ENCODE results near the gene NOTUM. TPM values are rescaled to one million over a fixed set of nuclear protein-coding genes. Genes with fewer than 3 reads are reported as not detected.

Gene NOTUM
- total RNA-seq, 1 donor from 2014 or later, result under 0.01 TPM

GRCh38 chr17:81911277-81911961 lies 49.6 kb downstream of the NOTUM start, which contains the start of gene PCYT2:
TSS of gene PCYT2 (minus strand) at chr17:81911399. CDS start at chr17:81911355, 44 bp downstream.
- DNase-seq (ENCODE audit: low read depth in 2 of 2), result peak; percentile 76 to 87

- DNase-seq (ENCODE audit: low read depth in 2 of 2), result peak in 1 of 2 donors; percentile 31
Observed at GRCh38 chr17:81910840-81911276, 50.1 kb downstream of the NOTUM start.

DNA sequence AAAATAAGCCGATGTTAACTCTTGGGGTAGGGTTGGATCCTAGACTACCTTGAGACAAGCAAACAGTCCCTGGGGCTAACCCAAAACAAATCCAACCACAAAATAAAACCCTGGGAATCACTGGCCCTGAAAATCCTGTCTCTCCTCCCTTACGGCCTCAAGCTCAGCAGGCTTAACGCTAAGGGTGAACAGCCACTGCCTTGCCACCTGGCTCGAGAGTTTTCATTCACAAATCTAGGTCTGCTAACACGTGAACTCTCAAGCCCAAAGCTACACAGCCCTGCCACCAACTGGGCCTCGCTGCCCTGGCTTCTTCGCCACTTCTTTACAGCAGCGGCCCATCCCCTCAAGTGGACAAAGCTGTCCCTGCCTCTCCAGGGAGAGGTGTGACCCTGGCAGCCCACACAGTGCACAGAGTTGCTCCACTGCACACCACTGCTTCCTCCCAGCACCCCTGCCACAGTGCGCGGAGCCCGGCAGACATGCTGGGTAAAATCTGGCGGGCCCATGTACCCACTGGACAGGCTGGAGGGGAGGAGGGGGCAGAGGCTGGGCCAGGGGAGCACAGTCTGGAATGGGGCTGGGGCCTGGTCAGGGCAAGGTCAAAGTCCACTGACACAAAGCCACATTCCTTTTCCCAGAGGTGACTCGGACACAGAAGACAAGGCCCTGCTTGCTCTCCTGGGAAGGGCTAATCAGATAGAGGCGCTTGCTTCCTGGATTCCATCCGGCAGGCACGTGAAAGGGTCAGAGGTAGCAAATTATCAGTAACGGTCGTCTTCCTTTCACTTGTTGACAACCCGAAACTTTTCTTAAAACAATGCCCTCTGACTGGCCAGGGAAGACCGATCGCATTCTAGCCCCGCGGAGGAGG lies 50.8 kb downstream of the NOTUM start:
- peak in 1 of 2 donors; percentile 33 for DNase-seq (ENCODE audit: low read depth in 2 of 2)

GRCh38 chr17:81909231-81909630 lies 51.8 kb downstream of the NOTUM start:
- no peak for DNase-seq (ENCODE audit: low read depth in 2 of 2)

- no peak for DNase-seq (ENCODE audit: low read depth in 2 of 2)
Observed at GRCh38 chr17:81908793-81909192, 52.2 kb downstream of the NOTUM start.

- DNase-seq (ENCODE audit: low read depth in 2 of 2), result no peak
Observed at GRCh38 chr17:81907219-81908145, 53.5 kb downstream of the NOTUM start.

DNA sequence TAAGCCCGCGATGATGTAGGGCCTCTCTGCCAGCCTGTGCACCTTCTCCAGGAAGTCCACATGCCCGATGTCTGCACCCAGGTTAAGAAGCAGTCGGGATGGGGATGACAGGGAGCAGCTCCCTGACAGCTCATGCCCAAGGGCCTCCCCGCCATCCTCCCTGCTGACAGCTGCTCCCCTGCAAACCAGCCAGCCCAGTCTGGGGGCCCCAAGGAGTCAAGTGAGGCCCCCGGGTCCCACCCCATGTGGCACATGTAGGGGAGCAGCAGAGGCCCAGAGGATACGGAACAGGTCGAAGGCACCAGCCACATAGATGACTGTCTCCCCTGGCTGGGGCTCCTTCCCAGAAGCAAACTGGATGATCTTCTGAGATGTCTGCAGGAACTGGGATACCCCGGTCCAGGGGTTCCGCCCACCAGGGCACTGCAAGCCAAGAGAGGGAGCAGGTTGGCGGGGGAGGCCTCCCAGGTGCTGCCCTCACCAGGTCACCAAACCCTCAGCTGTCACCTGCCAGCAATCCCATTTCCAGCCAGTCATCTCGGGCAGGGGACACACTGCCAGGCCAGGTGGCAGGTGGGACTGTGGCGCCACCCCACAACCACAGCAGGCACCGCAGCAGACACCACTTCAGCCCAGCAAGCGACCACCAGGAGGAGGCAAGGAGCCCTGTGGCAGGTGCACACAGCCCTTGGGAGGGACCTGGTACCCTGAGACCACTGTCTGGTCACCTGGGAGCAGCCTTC lies 54.3 kb downstream of the NOTUM start:
- no peak for DNase-seq (ENCODE audit: low read depth in 2 of 2)

GRCh38 chr17:81905993-81906392 lies 55.0 kb downstream of the NOTUM start:
- no peak for DNase-seq (ENCODE audit: low read depth in 2 of 2)

GRCh38 chr17:81905424-81905875 lies 55.5 kb downstream of the NOTUM start:
- DNase-seq (ENCODE audit: low read depth in 2 of 2), result no peak

DNA sequence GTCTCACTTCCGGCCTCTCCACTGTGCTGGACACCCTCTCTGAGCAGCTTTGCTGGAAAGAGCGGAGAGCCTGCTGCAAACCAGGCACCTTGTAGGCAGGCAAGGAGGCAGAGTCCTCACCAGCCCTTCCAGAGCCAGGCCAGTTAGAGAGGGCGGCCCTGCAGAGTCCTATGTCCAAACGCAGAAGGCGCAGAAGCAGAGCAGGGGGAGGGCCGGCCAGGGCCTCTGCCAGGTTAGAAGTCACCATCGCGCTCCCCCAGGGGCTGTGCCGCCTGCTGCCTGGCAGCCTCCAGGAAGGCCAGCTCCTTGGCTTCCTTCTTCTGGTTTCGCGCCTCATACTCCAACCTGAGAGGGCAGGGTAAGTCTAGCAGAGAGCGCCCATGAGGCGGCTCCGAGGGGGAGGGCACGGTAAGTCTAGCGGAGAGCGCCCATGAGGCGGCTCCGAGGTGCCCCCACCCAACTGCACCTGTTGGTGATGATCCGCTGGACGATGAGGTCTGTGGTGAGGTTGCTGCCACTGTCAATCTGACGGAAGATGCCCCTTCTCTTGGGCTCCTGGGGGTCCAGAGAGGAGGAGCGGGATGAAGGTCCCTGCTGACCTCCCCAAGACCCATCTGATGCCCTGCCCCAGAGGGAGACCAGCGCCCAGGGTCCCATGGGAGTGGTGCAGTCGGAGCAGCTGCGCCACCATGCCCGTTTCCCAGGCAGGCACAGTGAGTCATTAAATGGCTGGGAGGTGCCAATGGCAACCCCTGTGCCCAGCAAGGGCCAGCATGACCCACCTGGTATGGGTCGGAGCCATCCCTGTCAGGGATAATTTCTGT lies 56.2 kb downstream of the NOTUM start:
- no peak for DNase-seq (ENCODE audit: low read depth in 2 of 2)

- no peak for DNase-seq (ENCODE audit: low read depth in 2 of 2)
Observed at GRCh38 chr17:81903896-81904599, 56.9 kb downstream of the NOTUM start.

DNA sequence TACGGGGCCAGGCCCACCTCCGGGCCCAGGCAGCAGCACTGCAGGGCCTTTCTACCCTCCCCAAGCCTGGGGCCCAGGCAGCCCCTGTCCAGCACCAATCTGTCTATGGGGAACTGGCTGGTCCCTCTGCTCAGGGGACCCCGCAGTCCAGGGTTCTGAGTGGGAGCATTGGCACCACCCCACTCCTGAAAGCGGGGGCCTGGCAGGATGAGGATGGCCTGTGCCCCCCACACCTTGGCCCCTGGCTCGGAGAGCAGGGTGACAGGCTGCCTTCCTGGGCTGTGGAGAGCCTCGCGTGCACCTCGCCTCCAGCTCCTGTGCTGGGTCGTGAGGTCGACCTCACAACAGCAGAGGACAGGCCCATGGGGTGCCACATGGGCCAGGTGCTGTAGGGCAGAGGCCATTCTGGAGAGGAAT lies 57.6 kb downstream of the NOTUM start:
- no peak for DNase-seq (ENCODE audit: low read depth in 2 of 2)

DNA sequence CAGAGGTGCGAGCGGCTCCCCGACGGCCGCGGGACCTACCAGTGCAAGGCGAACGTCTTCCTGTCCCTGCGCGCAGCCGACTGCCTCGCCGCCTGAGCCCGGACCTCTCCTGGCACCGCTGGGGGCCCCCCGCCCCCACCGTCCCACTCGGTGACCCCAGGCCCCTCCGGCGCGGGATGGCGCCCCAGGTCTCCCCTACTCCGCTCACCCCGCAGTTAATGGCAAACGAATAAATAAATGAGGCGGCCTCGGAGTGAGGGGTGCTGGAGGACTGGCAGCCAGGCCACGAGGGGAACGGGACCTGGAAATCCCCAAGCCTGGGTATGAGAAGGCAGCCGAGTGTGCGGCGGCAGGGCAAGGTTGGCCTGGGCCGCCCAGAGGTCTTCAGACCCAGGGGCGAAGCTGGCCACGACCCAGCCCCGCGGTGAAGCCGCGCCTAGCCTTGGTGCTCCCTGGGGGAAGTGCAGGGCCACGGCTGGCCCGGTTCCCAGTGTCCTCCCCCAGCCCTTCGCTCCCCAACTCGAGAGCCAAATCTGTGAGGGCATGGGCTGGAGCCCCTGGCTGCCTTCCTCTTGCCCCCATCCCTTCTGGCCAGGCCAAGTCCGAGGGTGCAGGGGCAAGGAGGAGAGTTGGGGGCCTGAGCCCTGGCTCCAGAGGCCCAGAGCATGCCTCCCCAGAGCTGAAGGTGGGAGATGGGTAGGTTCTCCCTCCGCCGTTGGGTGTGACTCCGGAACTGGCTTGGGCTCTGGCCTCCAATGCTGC lies 58.2 kb downstream of the NOTUM start:
- no peak for DNase-seq (ENCODE audit: low read depth in 2 of 2)

Other genes with a start within 250 kb of the NOTUM start
- gene SLC25A10, start 248.9 kb downstream of the NOTUM start, total RNA-seq, result 13.9 and 17.7 TPM in 2 replicates
- not detected in 2 replicates for gene GCGR, start 157.0 kb downstream of the NOTUM start, total RNA-seq
- 81.8 and 133 TPM in 2 replicates for gene MCRIP1, start 127.9 kb downstream of the NOTUM start, total RNA-seq
- not detected in 2 replicates for gene PPP1R27, start 126.1 kb downstream of the NOTUM start, total RNA-seq
- 634 and 739 TPM in 2 replicates for gene P4HB, start 100.7 kb downstream of the NOTUM start, total RNA-seq
- gene ARHGDIA, start 89.8 kb downstream of the NOTUM start, total RNA-seq, result 97.7 and 157 TPM in 2 replicates
- gene ALYREF, start 69.6 kb downstream of the NOTUM start, total RNA-seq, result 142 and 181 TPM in 2 replicates
- gene ANAPC11, start 69.5 kb downstream of the NOTUM start, total RNA-seq, result 108 and 109 TPM in 2 replicates
- gene NPB, start 58.9 kb downstream of the NOTUM start, total RNA-seq, result 0.13 TPM in 1 of 2 replicates, not detected in the other
- gene PCYT2, start 49.8 kb downstream of the NOTUM start, total RNA-seq, result 30.2 and 40.4 TPM in 2 replicates
- 11.9 and 12.3 TPM in 2 replicates for gene SIRT7, start 43.0 kb downstream of the NOTUM start, total RNA-seq
- 10.4 and 19.0 TPM in 2 replicates for gene MAFG, start 33.5 kb downstream of the NOTUM start, total RNA-seq
- gene PYCR1, start 23.9 kb downstream of the NOTUM start, total RNA-seq, result 60.8 and 71.2 TPM in 2 replicates
- not detected in 2 replicates for gene MYADML2, start 14.0 kb downstream of the NOTUM start, total RNA-seq
- gene ASPSCR1, start 16.4 kb upstream of the NOTUM start, total RNA-seq, result 22.0 and 23.4 TPM in 2 replicates
- 23.5 and 38.6 TPM in 2 replicates for gene CENPX, start 61.7 kb upstream of the NOTUM start, total RNA-seq
- 10.0 and 10.1 TPM in 2 replicates for gene LRRC45, start 62.1 kb upstream of the NOTUM start, total RNA-seq
- gene RAC3, start 70.5 kb upstream of the NOTUM start, total RNA-seq, result 12.5 and 14.5 TPM in 2 replicates
- 33.1 and 42.7 TPM in 2 replicates for gene DCXR, start 76.5 kb upstream of the NOTUM start, total RNA-seq
- 16.4 and 28.2 TPM in 2 replicates for gene RFNG, start 90.6 kb upstream of the NOTUM start, total RNA-seq
- gene GPS1, start 90.7 kb upstream of the NOTUM start, total RNA-seq, result 67.1 and 86.6 TPM in 2 replicates
- 35.6 and 44.1 TPM in 2 replicates for gene DUS1L, start 104.6 kb upstream of the NOTUM start, total RNA-seq
- gene FASN, start 137.0 kb upstream of the NOTUM start, total RNA-seq, result 54.4 and 61.1 TPM in 2 replicates

Measured in dermis microvascular lymphatic vessel endothelial cell (primary cell).